A673 (cell line): ENCODE measurements around the gene CRB1. TPM values are rescaled to one million over a fixed set of nuclear protein-coding genes. Genes with fewer than 3 reads are reported as not detected.

Experiments
- BruUV-seq: library from RNA; stranded (reverse); fragments of 400-500 nt; replicated peaks from 2 replicates; lab custom pipeline; 2021; lab: Mats Ljungman, UMichigan
- CTCF ChIA-PET: fragments of 300-600 bp; sonication (Branson Sonifier 250); formaldehyde crosslinking; loops from one replicate; lab custom pipeline; 2022; ENCODE audit warnings: antibody characterized with exemption; lab: Charles Lee
- POLR2A ChIA-PET: fragments of 300-600 bp; sonication (Branson Sonifier 250); formaldehyde crosslinking; loops from one replicate; lab custom pipeline; 2022; ENCODE audit warnings: antibody characterized with exemption; ENCODE audit not compliant: low non-redundant PET; lab: Charles Lee
- DNase-seq: peaks from one replicate; pipeline ENCODE4 v3.0.0-alpha.2; 2015; ENCODE audit warnings: low spot score
- H3K27ac ChIP-seq: fragments of 200-600 bp; sonication (generic); 2 replicates; pipeline ENCODE4 v1.5.1; 2016; ENCODE audit warnings: mixed run types, low read depth, mild to moderate bottlenecking, mixed read lengths, antibody characterized with exemption, low read length; ENCODE audit not compliant: poor library complexity, severe bottlenecking
- H3K27me3 ChIP-seq: fragments of 200-600 bp; sonication (generic); replicated peaks from 2 replicates; pipeline ENCODE4 v1.6.1; 2017; ENCODE audit warnings: mixed run types, low read depth, mild to moderate bottlenecking, mixed read lengths, antibody characterized with exemption, low read length; ENCODE audit not compliant: insufficient read depth, poor library complexity
- H3K36me3 ChIP-seq: fragments of 200-600 bp; sonication (generic); 2 replicates; pipeline ENCODE4 v1.6.1; 2016; ENCODE audit warnings: mixed run types, mild to moderate bottlenecking, mixed read lengths, antibody characterized with exemption, low read length; ENCODE audit not compliant: insufficient read depth, poor library complexity, severe bottlenecking
- H3K4me1 ChIP-seq: fragments of 200-600 bp; sonication (generic); 2 replicates; pipeline ENCODE4 v1.6.1; 2017; ENCODE audit warnings: mixed run types, mild to moderate bottlenecking, mixed read lengths, antibody characterized with exemption, low read length; ENCODE audit not compliant: insufficient read depth, poor library complexity, severe bottlenecking
- H3K4me3 ChIP-seq: fragments of 200-600 bp; sonication (generic); 2 replicates; pipeline ENCODE4 v1.5.1; 2016; ENCODE audit warnings: low read depth, mixed run types, mild to moderate bottlenecking, mixed read lengths, low read length; ENCODE audit not compliant: poor library complexity, severe bottlenecking
- H3K9me3 ChIP-seq: fragments of 200-600 bp; sonication (generic); 2 replicates; pipeline ENCODE4 v1.6.1; 2016; ENCODE audit warnings: mixed run types, low read depth, mild to moderate bottlenecking, mixed read lengths, antibody characterized with exemption, low read length; ENCODE audit not compliant: poor library complexity, severe bottlenecking
- CTCF ChIP-seq: fragments of 300-800, 200-600 bp; sonication (generic); conservative IDR thresholded peaks from 2 replicates; pipeline ENCODE4 v1.5.1; 2017; ENCODE audit warnings: low read depth, mild to moderate bottlenecking, antibody characterized with exemption, low read length, moderate library complexity, mixed read lengths
- EZH2 ChIP-seq: fragments of 200-600 bp; sonication (generic); IDR thresholded peaks from 2 replicates; pipeline ENCODE4 v1.6.1; 2017; ENCODE audit warnings: borderline replicate concordance, low read depth, mild to moderate bottlenecking, mixed read lengths, antibody characterized with exemption, low read length; ENCODE audit not compliant: poor library complexity, severe bottlenecking
- intact Hi-C: fragments of 100-400 bp; cut with micrococcal nuclease; formaldehyde crosslinking; loops from one replicate; pipeline ENCODE4 v1.10.0; 2022; ENCODE audit not compliant: unreplicated experiment
- total RNA-seq: library from RNA; stranded (reverse); gene quantifications from 2 replicates; pipeline ENCODE4 v1.2.3, GENCODE V29; 2021

CRB1 gene
- total RNA-seq, 1 experiment from 2014 or later, result not detected

DNA sequence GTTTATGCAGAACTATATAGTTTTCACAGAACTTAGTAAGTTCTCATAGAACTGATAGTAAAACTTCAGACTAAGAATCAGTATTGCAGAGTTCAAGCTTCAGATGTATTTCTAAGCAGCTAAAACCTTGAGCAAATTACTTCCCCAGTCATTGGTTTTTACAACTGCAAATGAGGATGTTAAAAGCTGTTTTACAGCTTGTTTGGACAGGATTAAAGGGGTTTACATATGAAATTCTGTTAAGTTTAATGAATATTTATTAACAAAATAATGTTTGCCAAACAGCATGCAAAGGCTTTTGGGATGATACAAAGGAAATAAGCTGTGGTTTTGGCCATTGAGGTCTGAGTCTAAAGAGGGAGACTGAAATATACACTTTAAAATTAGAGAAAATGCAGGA is 39.1 kb downstream of the CRB1 start:
- H3K4me3 ChIP-seq, result no peak overlapping the region
- H3K36me3 ChIP-seq, result no peaks in the 10 kb centered on the region
- no peaks in the 10 kb centered on the region for H3K9me3 ChIP-seq
- intact Hi-C loops, result no loop called here
- no peak for TF ChIP-seq EZH2
- no peak for TF ChIP-seq CTCF
- peak; percentile 12 for DNase-seq
- BruUV-seq, result no TSS peak
- peaks cover 6% of the 10 kb centered on the region for H3K4me1 ChIP-seq
- no peaks in the 10 kb centered on the region for H3K27me3 ChIP-seq
- ChIA-PET POLR2A (no interaction called here), CTCF (no interaction called here)
- H3K27ac ChIP-seq, result no peak overlapping the region

- no peak overlapping the region for H3K4me3 ChIP-seq
- ChIA-PET POLR2A (no interaction called here), CTCF (no interaction called here)
- BruUV-seq, result no TSS peak
- no peaks in the 10 kb centered on the region for H3K36me3 ChIP-seq
- no peaks in the 10 kb centered on the region for H3K9me3 ChIP-seq
- DNase-seq, result no peak
- TF ChIP-seq EZH2 (no peak), CTCF (no peak)
- H3K4me1 ChIP-seq, result peaks cover 6% of the 10 kb centered on the region
- H3K27ac ChIP-seq, result no peak overlapping the region
- H3K27me3 ChIP-seq, result no peaks in the 10 kb centered on the region
- intact Hi-C loops, result no loop called here
Measured at GRCh38 chr1:197307551-197307950, 39.5 kb downstream of the CRB1 start.

GRCh38 chr1:197311081-197311480 is 43.0 kb downstream of the CRB1 start:
- Histone ChIP-seq H3K9me3 (no peaks in the 10 kb centered on the region), H3K27ac (no peak overlapping the region), H3K4me3 (no peak overlapping the region), H3K4me1 (peaks cover 6% of the 10 kb centered on the region), H3K36me3 (no peaks in the 10 kb centered on the region), H3K27me3 (no peaks in the 10 kb centered on the region)
- TF ChIP-seq CTCF, result no peak
- no peak for TF ChIP-seq EZH2
- intact Hi-C loops, result no loop called here
- POLR2A ChIA-PET, result no interaction called here
- CTCF ChIA-PET, result no interaction called here
- BruUV-seq, result no TSS peak
- no peak for DNase-seq
